HepG2 (cell line): ENCODE results near the gene RAPGEFL1. TPM values are rescaled to one million over a fixed set of nuclear protein-coding genes. Genes with fewer than 3 reads are reported as not detected.

Experiments
- CERS6 ChIP-seq: sonication (generic); formaldehyde crosslinking; IDR thresholded peaks from 2 replicates; pipeline ENCODE4 v1.5.0; 2020; ENCODE audit warnings: missing genetic modification reagents
- GATA4 ChIP-seq: sonication (generic); IDR thresholded peaks from 2 replicates; pipeline ENCODE4 v1.6.1; 2016; ENCODE audit warnings: antibody characterized with exemption, low read depth, borderline replicate concordance
- KAT8 ChIP-seq: IDR thresholded peaks from 2 replicates; pipeline ENCODE4 v1.6.1; 2016; ENCODE audit warnings: missing genetic modification reagents, missing compliant biosample characterization
- LCORL ChIP-seq, 2 experiments: fragments of 450-650 bp in 1 of 2; sonication (generic) in 1 of 2; formaldehyde crosslinking in 1 of 2; IDR thresholded peaks; 2 replicates each; pipeline versions ENCODE4 v1.5.0 to v1.6.1; 2017 to 2020; ENCODE audit warnings: antibody characterized with exemption in 1 of 2, missing genetic modification reagents in 1 of 2
- MED8 ChIP-seq: sonication (generic); formaldehyde crosslinking; IDR thresholded peaks from 2 replicates; pipeline ENCODE4 v1.8.1; 2023; ENCODE audit warnings: mild to moderate bottlenecking, missing genetic modification reagents; ENCODE audit not compliant: insufficient replicate concordance
- NCOR1 ChIP-seq: fragments of 200-600 bp; sonication (generic); IDR thresholded peaks from 2 replicates; pipeline ENCODE4 v1.7.0; 2017; ENCODE audit warnings: antibody characterized with exemption, low read length, borderline replicate concordance
- NR0B2 ChIP-seq: sonication (generic); formaldehyde crosslinking; IDR thresholded peaks from 2 replicates; pipeline ENCODE4 v1.4.0; 2020; ENCODE audit warnings: mild to moderate bottlenecking, missing genetic modification reagents
- PHF21A ChIP-seq: sonication (generic); formaldehyde crosslinking; IDR thresholded peaks from 2 replicates; pipeline ENCODE4 v1.5.0; 2020; ENCODE audit warnings: mild to moderate bottlenecking, missing genetic modification reagents
- SETDB1 ChIP-seq: sonication (generic); formaldehyde crosslinking; IDR thresholded peaks from 2 replicates; pipeline ENCODE4 v1.5.1; 2020; ENCODE audit warnings: missing genetic modification reagents, mild to moderate bottlenecking, borderline replicate concordance
- SMAD1 ChIP-seq: sonication (generic); formaldehyde crosslinking; IDR thresholded peaks from 2 replicates; pipeline ENCODE4 v1.4.0; 2020; ENCODE audit warnings: missing genetic modification reagents, low read depth, mild to moderate bottlenecking, borderline replicate concordance
- SNAPC4 ChIP-seq: sonication (generic); formaldehyde crosslinking; IDR thresholded peaks from 2 replicates; pipeline ENCODE4 v1.4.0; 2020; ENCODE audit warnings: mild to moderate bottlenecking, missing genetic modification reagents
- SP4 ChIP-seq: sonication (generic); formaldehyde crosslinking; IDR thresholded peaks from 2 replicates; pipeline ENCODE4 v1.8.1; 2023; ENCODE audit warnings: mild to moderate bottlenecking, missing genetic modification reagents
- YY1 ChIP-seq: IDR thresholded peaks from 2 replicates; pipeline ENCODE4 v1.6.1; 2011; ENCODE audit warnings: low read length, low read depth, moderate library complexity, mild to moderate bottlenecking; ENCODE audit not compliant: insufficient read depth, insufficient replicate concordance
- ZBTB1 ChIP-seq: sonication (generic); formaldehyde crosslinking; IDR thresholded peaks from 2 replicates; pipeline ENCODE4 v1.4.0; 2020; ENCODE audit warnings: missing genetic modification reagents, borderline replicate concordance
- ZNF136 ChIP-seq: sonication (generic); formaldehyde crosslinking; IDR thresholded peaks from 2 replicates; pipeline ENCODE4 v1.8.1; 2022; ENCODE audit warnings: low read depth, mild to moderate bottlenecking, moderate library complexity, missing genetic modification reagents
- ZNF337 ChIP-seq: sonication (generic); formaldehyde crosslinking; IDR thresholded peaks from 2 replicates; pipeline ENCODE4 v1.5.1; 2020; ENCODE audit warnings: missing genetic modification reagents, low read depth, mild to moderate bottlenecking, borderline replicate concordance
- ZNF513 ChIP-seq: sonication (generic); formaldehyde crosslinking; conservative IDR thresholded peaks from 2 replicates; pipeline ENCODE4 v1.5.0; 2020; ENCODE audit warnings: missing genetic modification reagents
- ZNF598 ChIP-seq: sonication (generic); formaldehyde crosslinking; IDR thresholded peaks from 2 replicates; pipeline ENCODE4 v1.5.1; 2020; ENCODE audit warnings: mild to moderate bottlenecking, missing genetic modification reagents, borderline replicate concordance
- ZNF841 ChIP-seq: sonication (generic); formaldehyde crosslinking; IDR thresholded peaks from 2 replicates; pipeline ENCODE4 v1.8.1; 2023; ENCODE audit warnings: missing genetic modification reagents, borderline replicate concordance
- polyA plus RNA-seq, 8 experiments: library from polyadenylated mRNA; depleted of rRNA in 3 of 8; stranded (reverse) in 7 of 8; unstranded in 1 of 8; fragments of >200 nt; fragmentation: Illumina TruSeq in 4 of 8; extraction: Trizol in 4 of 8; gene quantifications; 2 replicates each; pipeline versions ENCODE4 v1.2.1 to v1.2.3, GENCODE V29; 2011 to 2016; ENCODE audit warnings: low read depth in 4 of 8, missing spikeins in 1 of 8, mixed read lengths in 1 of 8; ENCODE audit not compliant: insufficient read depth in 1 of 8
- total RNA-seq, 5 experiments: library from RNA; depleted of rRNA; stranded (reverse); fragments of >200 nt; fragmentation: Illumina TruSeq; extraction: Trizol; gene quantifications; 2 replicates each; pipeline ENCODE4 v1.2.3, GENCODE V29; 2016; ENCODE audit warnings: low read depth in 1 of 5

The RAPGEFL1 gene
- total and polyA plus RNA-seq, 2 of the 13 experiments (the other 11 are each of a cell fraction or from before 2014, with no cell fraction given) = 4.5 to 7.8 TPM

GRCh38 chr17:40218740-40219593, 41.7 kb downstream of the RAPGEFL1 start, which contains the start of gene WIPF2 (continued):
- TF ChIP-seq SNAPC4 (CRISPR knock-in tag) (peak; percentile 43; the same call in 1 of the 2 replicates), SETDB1 (CRISPR knock-in tag) (no peak), SMAD1 (CRISPR knock-in tag) (0 out of 2 replicates have a peak, but pooled peaks have one; percentile 58), KAT8 (CRISPR knock-in tag) (peak; percentile 97), YY1 (peak; percentile 99), ZBTB1 (CRISPR knock-in tag) (no peak), NR0B2 (peak; percentile 50; the same call in 1 of the 2 replicates), LCORL (IDR thresholded peaks at IDR 0.05) (no peak), LCORL (CRISPR knock-in tag; IDR thresholded peaks at IDR 0.05) (no peak), ZNF337 (CRISPR knock-in tag) (no peak), NCOR1 (peak; percentile 43; the same call in 1 of the 2 replicates), ZNF841 (CRISPR knock-in tag) (no peak), CERS6 (no peak), PHF21A (CRISPR knock-in tag) (0 out of 2 replicates have a peak, but pooled peaks have one; percentile 45), ZNF136 (no peak), MED8 (CRISPR knock-in tag) (peak; percentile 34), ZNF598 (CRISPR knock-in tag) (no peak), ZNF513 (CRISPR knock-in tag) (no peak; the same call in 1 of the 2 replicates), SP4 (CRISPR knock-in tag) (peak; percentile 70; the same call in 1 of the 2 replicates), GATA4 (no peak; the same call in 1 of the 2 replicates)
